Duodenal mucosa (tissue), 2 donors: ENCODE measurements around the gene FGF19.

Experiments
- H3K27ac ChIP-seq: one replicate; pipeline ENCODE4 v1.7.0; 2013; ENCODE audit warnings: low read depth, low read length
- H3K27me3 ChIP-seq, 2 donors: one replicate each; pipeline ENCODE4 v1.7.0; 2013; ENCODE audit warnings: low read length in 2 of 2, control low read depth in 1 of 2; ENCODE audit not compliant: insufficient read depth in 2 of 2, control insufficient read depth in 1 of 2
- H3K36me3 ChIP-seq, 2 donors: one replicate each; pipeline ENCODE4 v1.7.0; 2013; ENCODE audit warnings: low read length in 2 of 2, control low read depth in 1 of 2; ENCODE audit not compliant: insufficient read depth in 2 of 2, control insufficient read depth in 1 of 2
- H3K4me1 ChIP-seq, 2 donors: one replicate each; pipeline ENCODE4 v1.7.0; 2013; ENCODE audit warnings: low read length in 2 of 2, control low read depth in 1 of 2; ENCODE audit not compliant: insufficient read depth in 2 of 2, control insufficient read depth in 1 of 2
- H3K4me3 ChIP-seq, 2 donors: one replicate each; pipeline ENCODE4 v1.7.0; 2013; ENCODE audit warnings: low read length in 2 of 2, low read depth in 1 of 2
- H3K9ac ChIP-seq, 2 donors: one replicate each; pipeline ENCODE4 v1.7.0; 2013; ENCODE audit warnings: low read length in 2 of 2, low read depth in 1 of 2
- H3K9me3 ChIP-seq, 2 donors: one replicate each; pipeline ENCODE4 v1.7.0; 2013; ENCODE audit warnings: low read length in 2 of 2, control low read depth in 1 of 2; ENCODE audit not compliant: control insufficient read depth in 1 of 2

The FGF19 gene

DNA sequence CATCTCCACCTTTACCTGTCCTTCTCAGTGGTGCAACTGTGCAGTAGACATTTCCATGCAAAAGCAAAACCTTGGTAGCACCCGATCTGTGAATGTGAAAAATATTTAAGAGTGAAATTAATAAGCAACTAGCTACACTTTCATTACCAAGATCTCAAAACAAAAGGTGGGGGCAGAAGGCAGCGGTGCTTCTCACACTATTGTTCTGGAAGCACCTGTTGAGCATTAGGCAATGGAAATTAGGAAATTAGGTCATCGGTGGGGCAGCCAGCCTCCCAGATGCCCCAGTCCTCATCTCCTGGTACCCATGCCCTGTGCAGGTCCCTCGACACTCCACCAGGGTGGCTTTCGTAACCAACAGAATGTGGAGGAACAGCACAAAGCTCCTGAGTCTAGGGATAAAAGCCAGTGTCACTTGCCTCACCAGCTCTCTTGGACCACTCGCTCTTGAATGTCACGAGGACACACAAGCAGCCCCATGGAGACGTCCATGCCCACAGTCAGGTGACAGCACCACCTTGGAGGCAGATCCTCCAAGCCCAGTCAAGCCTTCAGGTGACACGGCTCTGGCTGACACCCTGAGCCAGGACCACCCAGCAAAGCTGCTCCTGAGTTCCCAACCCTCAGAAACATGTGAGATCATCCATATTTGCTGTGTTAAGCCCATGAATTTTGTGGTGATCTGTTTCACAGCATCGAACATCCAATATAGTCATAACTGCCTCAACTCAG, 31.9 kb downstream of the FGF19 start:
- no peaks in the 10 kb centered on the region for H3K9me3 ChIP-seq
- H3K27me3 ChIP-seq, result no peaks in the 10 kb centered on the region
- no peak overlapping the region for H3K9ac ChIP-seq
- H3K4me1 ChIP-seq, result peaks cover 17 to 25% of the 10 kb centered on the region in 2 donors
- no peak overlapping the region for H3K4me3 ChIP-seq
- peaks cover 18 to 45% of the 10 kb centered on the region in 2 donors for H3K36me3 ChIP-seq
- H3K27ac ChIP-seq, result no peak overlapping the region

DNA sequence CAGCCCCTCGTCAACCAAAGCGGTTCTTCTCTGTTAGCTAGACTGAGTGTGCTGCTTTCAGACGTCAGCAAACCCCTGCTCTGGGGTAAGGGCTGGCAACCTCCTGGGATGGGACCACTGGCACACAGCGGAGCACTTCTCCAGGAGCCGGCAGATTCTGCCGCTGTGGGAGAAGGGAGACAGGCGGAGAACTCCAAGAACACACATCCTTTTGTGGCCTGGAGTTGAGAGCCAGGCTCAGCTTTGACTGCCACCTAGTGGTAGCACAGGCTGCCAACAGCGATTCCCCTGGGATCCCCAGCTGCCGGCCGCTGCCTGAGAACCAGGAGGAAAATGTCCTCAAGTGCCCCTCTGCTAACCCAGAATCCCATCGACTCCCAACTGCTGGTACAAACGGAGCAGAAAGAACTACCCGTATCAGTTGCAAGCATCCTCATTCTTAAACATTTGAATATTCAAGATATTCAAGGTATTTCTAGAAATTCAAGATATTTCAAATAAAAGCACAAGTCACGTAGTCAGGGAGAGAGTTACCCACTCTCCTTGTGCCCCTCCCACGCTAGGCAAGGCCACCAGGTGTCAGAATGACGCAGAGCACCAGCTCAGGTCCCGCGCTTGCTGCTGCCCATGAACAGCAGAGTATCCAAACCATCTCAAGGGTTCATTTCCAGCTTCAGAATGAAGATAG, 33.5 kb downstream of the FGF19 start:
- H3K36me3 ChIP-seq, result peaks cover 21 to 54% of the 10 kb centered on the region in 2 donors

GRCh38 chr11:69669486-69669885, 34.3 kb downstream of the FGF19 start:
- no peaks in the 10 kb centered on the region for H3K27me3 ChIP-seq
- H3K27ac ChIP-seq, result no peak overlapping the region
- H3K9ac ChIP-seq, result no peak overlapping the region
- peaks cover 13 to 24% of the 10 kb centered on the region in 2 donors for H3K4me1 ChIP-seq
- H3K9me3 ChIP-seq, result no peaks in the 10 kb centered on the region
- H3K4me3 ChIP-seq, result no peak overlapping the region
- peaks cover 21 to 61% of the 10 kb centered on the region in 2 donors for H3K36me3 ChIP-seq

More for the DNA sequence above, 33.5 kb downstream of the FGF19 start:
- Histone ChIP-seq H3K27me3 (no peaks in the 10 kb centered on the region), H3K9me3 (no peaks in the 10 kb centered on the region), H3K9ac (no peak overlapping the region), H3K4me3 (no peak overlapping the region), H3K4me1 (peaks cover 17 to 25% of the 10 kb centered on the region in 2 donors), H3K27ac (no peak overlapping the region)

DNA sequence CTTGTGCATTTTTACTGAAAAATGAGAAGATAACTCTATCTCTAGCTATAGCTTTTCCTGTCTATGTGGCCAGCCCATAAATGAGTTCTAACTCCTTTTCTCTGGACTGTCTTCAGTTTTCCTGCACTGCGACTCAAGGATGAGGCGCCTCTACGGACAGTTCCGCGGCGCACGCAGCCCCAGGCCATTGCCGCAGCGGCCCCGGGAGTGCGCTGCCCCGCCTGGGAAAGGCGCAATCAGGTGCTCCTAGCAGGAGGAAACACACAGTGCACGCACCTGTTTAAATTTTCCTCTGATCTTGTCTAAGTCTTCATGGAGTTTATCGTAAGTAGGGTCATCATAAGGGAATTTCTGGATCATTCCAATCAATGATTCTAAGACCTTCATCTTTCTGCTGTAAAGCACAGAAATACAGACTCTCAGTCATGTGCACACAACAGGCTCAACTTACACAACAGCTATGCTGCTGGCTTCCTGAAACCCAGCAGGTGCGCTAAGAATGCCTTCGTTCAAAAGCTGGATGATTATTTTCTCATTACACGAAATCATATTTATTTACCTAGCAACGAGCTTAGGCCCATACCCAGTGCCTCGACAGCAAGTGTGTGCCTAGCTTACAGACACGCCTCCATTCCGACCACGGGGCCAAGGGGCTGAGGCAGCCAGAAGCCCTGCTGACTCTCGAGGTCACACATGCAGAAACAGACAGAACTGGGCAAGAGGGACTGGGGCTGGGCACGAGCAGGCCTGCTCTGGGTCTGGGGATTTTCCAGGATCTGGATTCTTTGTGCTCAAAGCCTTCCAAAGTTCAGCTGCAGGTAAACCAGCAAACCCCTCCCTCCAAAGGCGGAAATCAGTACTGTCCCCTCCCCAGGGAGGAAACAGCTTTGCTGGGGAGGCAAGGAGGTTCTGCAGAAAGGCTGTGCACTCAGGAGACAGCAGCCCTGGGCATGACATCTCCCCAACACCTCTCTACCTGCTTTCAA, 35.9 kb downstream of the FGF19 start:
- no peaks in the 10 kb centered on the region for H3K27me3 ChIP-seq
- H3K4me1 ChIP-seq, result peaks cover 3 to 14% of the 10 kb centered on the region in 2 donors
- no peaks in the 10 kb centered on the region for H3K9me3 ChIP-seq
- H3K4me3 ChIP-seq, result no peak overlapping the region
- no peak overlapping the region for H3K27ac ChIP-seq
- peaks cover 21 to 76% of the 10 kb centered on the region in 2 donors for H3K36me3 ChIP-seq
- no peak overlapping the region for H3K9ac ChIP-seq

DNA sequence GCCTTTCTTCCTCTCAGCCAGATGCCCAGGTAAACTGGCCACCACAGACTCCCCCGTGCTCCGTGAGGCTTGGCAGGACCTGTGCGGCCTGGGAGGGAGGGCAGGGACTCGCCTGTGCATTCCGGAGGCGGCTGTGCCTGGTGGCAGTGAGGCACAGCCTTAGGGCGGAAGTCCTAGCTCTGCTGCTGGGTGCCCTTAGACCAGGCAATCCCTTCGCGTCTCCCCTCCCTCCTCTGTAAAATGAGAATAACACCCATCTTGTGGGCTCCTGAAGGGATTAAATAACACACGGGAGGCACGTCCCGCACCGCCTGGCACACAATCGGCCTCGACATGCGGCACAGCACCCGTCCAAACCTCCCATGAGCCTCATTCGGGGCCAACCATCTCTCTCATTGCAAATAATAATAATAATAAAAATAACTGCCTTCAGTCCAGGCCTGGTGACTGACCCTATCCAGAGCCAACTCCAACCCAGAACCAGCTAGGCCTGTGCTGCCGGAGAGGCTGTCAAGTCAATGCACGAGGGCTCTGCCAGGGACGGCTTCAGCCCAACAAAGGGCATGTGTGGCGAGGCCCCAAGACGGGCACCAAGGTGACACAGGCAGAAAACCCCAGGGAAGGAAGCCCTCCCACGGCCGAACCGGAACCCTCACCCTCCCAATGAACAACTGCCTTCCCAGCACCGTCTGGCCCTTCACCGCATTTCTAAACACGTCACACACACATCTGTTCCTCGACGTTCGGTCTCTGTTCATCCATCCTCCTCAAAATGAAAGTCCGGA, 36.9 kb downstream of the FGF19 start:
- Histone ChIP-seq H3K27ac (no peak overlapping the region), H3K9ac (no peak overlapping the region), H3K36me3 (peaks cover 16 to 70% of the 10 kb centered on the region in 2 donors), H3K4me3 (no peak overlapping the region), H3K27me3 (no peaks in the 10 kb centered on the region), H3K4me1 (peaks cover 3 to 9% of the 10 kb centered on the region in 2 donors), H3K9me3 (no peaks in the 10 kb centered on the region)

DNA sequence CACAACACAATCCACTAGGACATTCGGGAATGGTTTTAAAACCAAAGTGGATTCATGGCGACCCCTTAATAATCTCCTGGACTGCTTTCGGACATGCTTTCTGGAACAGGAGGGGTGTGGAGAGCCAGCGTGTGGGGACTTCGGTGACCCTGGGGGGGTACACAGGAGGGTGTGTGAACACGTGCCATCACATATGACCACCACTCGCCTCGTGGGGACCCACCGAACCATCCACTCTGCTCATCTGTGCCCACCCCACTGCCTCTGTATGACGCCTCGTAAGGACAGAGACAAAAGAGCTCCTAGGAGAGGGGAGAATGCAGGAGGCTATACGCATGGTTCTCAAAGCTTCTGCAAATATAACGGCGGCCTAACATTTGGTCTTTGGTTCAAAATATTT, 37.6 kb downstream of the FGF19 start:
- no peaks in the 10 kb centered on the region for H3K27me3 ChIP-seq
- H3K9ac ChIP-seq, result no peak overlapping the region
- no peak overlapping the region for H3K27ac ChIP-seq
- H3K4me1 ChIP-seq, result peaks cover 3 to 7% of the 10 kb centered on the region in 2 donors
- peaks cover 10 to 63% of the 10 kb centered on the region in 2 donors for H3K36me3 ChIP-seq
- H3K4me3 ChIP-seq, result no peak overlapping the region
- H3K9me3 ChIP-seq, result no peaks in the 10 kb centered on the region

- Histone ChIP-seq H3K36me3 (peaks cover 10 to 60% of the 10 kb centered on the region in 2 donors), H3K27me3 (no peaks in the 10 kb centered on the region), H3K9me3 (no peaks in the 10 kb centered on the region), H3K27ac (no peak overlapping the region), H3K4me1 (peaks cover 3 to 7% of the 10 kb centered on the region in 2 donors), H3K9ac (no peak overlapping the region), H3K4me3 (no peak overlapping the region)
Observed at GRCh38 chr11:69665669-69666068, 38.2 kb downstream of the FGF19 start.

DNA sequence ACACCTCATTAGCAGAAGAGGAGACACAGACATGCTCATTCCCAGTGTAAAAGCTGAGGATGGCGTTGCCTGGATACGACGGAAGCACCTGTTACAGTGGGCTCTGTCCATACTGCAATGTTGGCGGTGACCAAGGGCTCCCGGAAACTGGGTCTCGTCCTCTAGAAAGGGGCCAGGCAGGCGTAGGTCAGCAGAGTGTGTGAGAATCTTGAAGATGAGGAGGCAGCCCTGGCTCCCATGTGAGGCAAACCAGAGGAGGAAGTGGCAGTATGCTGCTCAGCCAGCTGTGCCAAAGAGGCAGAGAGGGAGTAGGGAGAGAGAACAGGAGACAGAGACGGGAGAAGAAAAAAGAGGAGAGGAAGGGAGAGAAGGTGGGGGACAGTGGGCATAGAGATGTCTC, 38.9 kb downstream of the FGF19 start:
- Histone ChIP-seq H3K36me3 (peaks cover 10 to 56% of the 10 kb centered on the region in 2 donors), H3K4me3 (no peak overlapping the region), H3K4me1 (peaks cover 0 to 7% of the 10 kb centered on the region in 2 donors), H3K27me3 (no peaks in the 10 kb centered on the region), H3K27ac (no peak overlapping the region), H3K9ac (no peak overlapping the region), H3K9me3 (no peaks in the 10 kb centered on the region)

DNA sequence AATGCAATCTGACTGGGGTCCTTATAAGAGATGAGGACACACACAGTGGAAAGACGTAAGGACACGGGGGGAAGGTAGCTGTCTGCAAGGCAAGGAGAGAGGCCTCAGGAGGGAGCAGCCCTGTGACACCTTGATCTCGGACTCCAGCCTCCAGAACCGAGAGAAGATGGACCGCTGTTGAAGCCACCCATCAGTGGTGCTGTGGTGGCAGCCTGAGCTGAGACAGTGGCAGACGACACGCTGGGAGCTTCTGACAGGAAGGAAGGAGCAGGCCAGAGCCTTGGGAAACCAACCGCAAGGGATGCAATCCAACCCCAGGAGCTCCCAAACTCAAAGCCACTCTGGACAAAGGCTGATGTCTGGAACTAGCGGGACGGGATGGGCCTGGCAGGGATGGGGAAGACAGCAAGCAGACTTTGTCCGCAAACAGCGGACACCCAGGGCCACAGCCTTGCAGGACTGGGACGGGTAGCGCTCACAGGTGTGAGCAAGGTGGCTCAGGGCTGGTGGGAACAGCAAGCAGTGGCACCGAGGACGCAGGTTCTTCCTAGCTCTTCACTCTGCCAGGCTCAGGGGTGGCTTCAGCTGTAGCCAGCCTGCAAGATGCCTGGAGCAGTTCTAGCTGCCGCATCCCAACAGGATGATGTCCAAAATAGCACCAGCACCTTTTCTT, 39.6 kb downstream of the FGF19 start:
- H3K36me3 ChIP-seq, result peaks cover 9 to 50% of the 10 kb centered on the region in 2 donors

More for the DNA sequence above, 39.6 kb downstream of the FGF19 start:
- no peak overlapping the region for H3K9ac ChIP-seq
- no peak overlapping the region for H3K4me3 ChIP-seq
- H3K27me3 ChIP-seq, result no peaks in the 10 kb centered on the region
- no peak overlapping the region for H3K27ac ChIP-seq
- peaks cover 0 to 7% of the 10 kb centered on the region in 2 donors for H3K4me1 ChIP-seq
- no peaks in the 10 kb centered on the region for H3K9me3 ChIP-seq
